ENCODE measurements around the gene SMG6. TPM values are rescaled to one million over a fixed set of nuclear protein-coding genes. Genes with fewer than 3 reads are reported as not detected.

SMG6 gene
- total and polyA plus RNA-seq, 2 of the 4 experiments (the other 2 are of a cell fraction): 16.3 to 30.3 TPM

DNA sequence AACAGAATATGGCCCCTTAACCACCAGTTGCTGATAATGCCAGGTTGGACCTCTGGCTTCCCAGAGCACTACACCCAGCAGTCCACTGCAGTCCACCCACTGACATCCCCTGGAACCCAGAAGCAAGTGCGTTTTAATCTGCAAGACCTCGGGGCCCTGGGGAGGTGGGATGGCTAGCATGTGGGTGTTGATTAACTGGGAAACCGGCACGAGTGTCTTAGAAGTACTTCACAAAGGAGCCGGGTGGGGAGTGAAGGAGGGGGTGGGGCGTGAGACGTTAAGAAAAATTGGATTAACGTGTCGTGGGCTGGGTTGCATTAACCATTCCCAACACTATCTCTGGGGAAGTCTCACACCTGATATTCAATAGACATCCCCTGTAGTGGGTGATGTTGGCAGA, 254.8 kb downstream of the SMG6 start:
- no peaks in the 10 kb centered on the region for H3K9me3 ChIP-seq (ENCODE audit: control insufficient read depth, insufficient read depth, low read length)
- peaks cover 6 to 25% of the 10 kb centered on the region in 2 experiments for H3K79me1 ChIP-seq (ENCODE audit: low read depth in 1 of 2, low read length in 2 of 2)
- H3K56ac ChIP-seq (ENCODE audit: extremely low read depth, insufficient read depth, low read length): no peak overlapping the region
- intact Hi-C loops (cut with micrococcal nuclease) (no loop called here), dilution Hi-C loops (cut with HindIII; ENCODE audit: low sequenced_read_pairs, unreplicated experiment) (no loop called here), in situ Hi-C loops (cut with MboI; ENCODE audit: low sequenced_read_pairs) (loop anchor here (25.0 kb wide), 1 partner anchor 337 kb away; the partner anchor contains the start of genes TLCD2 and WDR81)
- H2BK120ac ChIP-seq (ENCODE audit: low read depth, low read length): no peak overlapping the region
- no peak overlapping the region for H2AFZ ChIP-seq (replicated peaks; ENCODE audit: low read length, poor library complexity)
- H3K27me3 ChIP-seq (ENCODE audit: control insufficient read depth, insufficient read depth, low read length): no peaks in the 10 kb centered on the region
- peak overlapping the region; percentile 66; the same call in 1 of the 2 replicates for H3K23ac ChIP-seq (ENCODE audit: low read depth, low read length)
- H3K9ac ChIP-seq (ENCODE audit: low read depth, low read length): 0 out of 2 replicates have a peak overlapping the region, but pooled peaks have one; percentile 30
- WGBS, 2 experiments (ENCODE audit: extremely low coverage in 2 of 2, insufficient read length in 1 of 2): no CpG with 5 or more reads among the region's 9 CpGs
- no peak overlapping the region for H3K18ac ChIP-seq (ENCODE audit: low read depth, low read length)
- BruUV-seq (replicated peaks): no TSS peak
- POLR2A ChIA-PET (ENCODE audit: unreplicated experiment): no interaction called here
- no peak overlapping the region for H4K5ac ChIP-seq (ENCODE audit: low read depth, low read length)
- no peak overlapping the region for H3K27ac ChIP-seq (ENCODE audit: insufficient read depth, low read length)
- peaks cover 15% of the 10 kb centered on the region for H4K20me1 ChIP-seq (ENCODE audit: insufficient read depth, low read length)
- no peak overlapping the region for H4K8ac ChIP-seq (ENCODE audit: low read depth in 2 of 2, low read length in 2 of 2)
- peak overlapping the region; percentile 95; the same call in 1 of the 2 replicates for H3K4me2 ChIP-seq (ENCODE audit: low read depth, low read length)
- H3K36me3 ChIP-seq (ENCODE audit: control insufficient read depth, insufficient read depth, low read length): peaks cover 5% of the 10 kb centered on the region; the same call in 1 of the 2 replicates
- H3K4ac ChIP-seq (ENCODE audit: low read depth, low read length): no peak overlapping the region
- no peak for TF ChIP-seq BHLHE40 (IDR thresholded peaks at IDR 0.05; ENCODE audit: low read depth, low read length)
- TF ChIP-seq POLR2A (IDR thresholded peaks at IDR 0.05; ENCODE audit: low read depth, low read length): peak; percentile 38; the same call in 1 of the 2 replicates
- H3K14ac ChIP-seq (replicated peaks; ENCODE audit: low read depth, low read length): peak overlapping the region; percentile 43; the same call in 1 of the 2 replicates
- no peak overlapping the region for H2AK5ac ChIP-seq (ENCODE audit: low read depth, low read length)
- no peak overlapping the region for H2BK5ac ChIP-seq (ENCODE audit: low read depth, low read length, poor library complexity, severe bottlenecking)
- no peak for ATAC-seq (ENCODE audit: low read depth)
- H2BK15ac ChIP-seq (ENCODE audit: low read depth, low read length): no peak overlapping the region
- no peak overlapping the region for H4K91ac ChIP-seq (ENCODE audit: insufficient read depth, low read depth, low read length)
- H3K9me1 ChIP-seq (ENCODE audit: insufficient read depth, low read length): peaks cover 8% of the 10 kb centered on the region; the same call in 1 of the 2 replicates
- CTCF ChIA-PET: interaction anchor here (0.6 kb wide), 1 partner anchor 238 kb away, joined by 3 read pairs; no protein-coding TSS in a partner anchor
- H2BK20ac ChIP-seq (ENCODE audit: low read depth, low read length): no peak overlapping the region
- no peak overlapping the region for H2AK9ac ChIP-seq (replicated peaks; ENCODE audit: low read depth, low read length, poor library complexity)
- H3K4me1 ChIP-seq (ENCODE audit: control insufficient read depth, insufficient read depth, low read length): peaks cover 10% of the 10 kb centered on the region
- no peak overlapping the region for H3K4me3 ChIP-seq (ENCODE audit: insufficient read depth, low read depth, low read length)
- no peak for DNase-seq
